Upper lobe of left lung (tissue), 6 donors: ENCODE results near the gene TMEM267. TPM values are rescaled to one million over a fixed set of nuclear protein-coding genes. Genes with fewer than 3 reads are reported as not detected.

ENCODE experiments used
- ATAC-seq, 2 donors: fragments of 200-7000 bp; cut with Tn5 transposase; one replicate each; pipeline ENCODE4 v1.9.1; 2022; ENCODE audit warnings: mild to moderate bottlenecking in 2 of 2, moderate library complexity in 2 of 2; ENCODE audit not compliant: low FRiP score in 2 of 2
- DNase-seq, 2 donors: peaks; one replicate each; pipeline ENCODE4 v3.0.0-alpha.2; 2019 to 2020
- H3K27ac ChIP-seq, 4 donors: fragments of 200-600 bp; sonication (generic); one replicate each; pipeline ENCODE4 v1.5.1; 2016 to 2019
- H3K27me3 ChIP-seq, 4 donors: fragments of 200-600 bp; sonication (generic); one replicate each; pipeline ENCODE4 v1.5.1; 2017 to 2019
- H3K36me3 ChIP-seq, 4 donors: fragments of 200-600 bp; sonication (generic); one replicate each; pipeline ENCODE4 v1.5.1; 2016 to 2019
- H3K4me1 ChIP-seq, 4 donors: fragments of 200-600 bp; sonication (generic); one replicate each; pipeline ENCODE4 v1.5.1; 2018 to 2019
- H3K4me3 ChIP-seq, 4 donors: fragments of 200-600 bp; sonication (generic); one replicate each; pipeline ENCODE4 v1.5.1; 2017 to 2019; ENCODE audit warnings: mild to moderate bottlenecking in 2 of 4, moderate library complexity in 1 of 4
- H3K9me3 ChIP-seq, 4 donors: fragments of 200-600 bp; sonication (generic); one replicate each; pipeline ENCODE4 v1.5.1; 2018 to 2019
- CTCF ChIP-seq, 6 experiments: fragments of 450-650 bp in 4 of 6; fragments of 200-600 bp in 2 of 6; sonication (generic) in 2 of 6; IDR thresholded peaks; one replicate each; pipeline ENCODE4 v1.5.1; 2016 to 2019; ENCODE audit warnings: antibody characterized with exemption in 6 of 6
- EP300 ChIP-seq, 4 donors: sonication (generic); formaldehyde crosslinking; IDR thresholded peaks; one replicate each; pipeline ENCODE4 v1.5.1; 2017; ENCODE audit warnings: antibody characterized with exemption in 4 of 4, control low read depth in 2 of 4
- POLR2A ChIP-seq, 4 donors: fragments of 450-650 bp; IDR thresholded peaks; one replicate each; pipeline ENCODE4 v1.5.1; 2016 to 2017; ENCODE audit warnings: antibody characterized with exemption in 4 of 4, mild to moderate bottlenecking in 2 of 4
- POLR2AphosphoS5 ChIP-seq, 2 donors: sonication (generic); formaldehyde crosslinking; IDR thresholded peaks; one replicate each; pipeline ENCODE4 v1.5.1; 2017; ENCODE audit warnings: antibody characterized with exemption in 2 of 2
- WGBS, 2 donors: methylation state at CpG; one replicate each; pipeline ENCODE4 v1.1.5; 2017 to 2018; 5-methylcytosine and 5-hydroxymethylcytosine counted together
- total RNA-seq, 6 donors: library from RNA; depleted of rRNA in 4 of 6; stranded (reverse); fragments of >200 nt in 4 of 6; gene quantifications; one replicate each; pipeline versions ENCODE4 v1.1.0 to v1.2.1, GENCODE V29; 2016 to 2021
- donor health status: DM: no; HTN: no; CAD: no; lungs with moderate emphysema.
- donor health status: DM: no; HTN: yes; CAD: no; lungs with severe emphysema.

The TMEM267 gene
- total RNA-seq, 6 donors from 2014 or later: 3.6 to 27.2 (median 12.3) TPM

DNA sequence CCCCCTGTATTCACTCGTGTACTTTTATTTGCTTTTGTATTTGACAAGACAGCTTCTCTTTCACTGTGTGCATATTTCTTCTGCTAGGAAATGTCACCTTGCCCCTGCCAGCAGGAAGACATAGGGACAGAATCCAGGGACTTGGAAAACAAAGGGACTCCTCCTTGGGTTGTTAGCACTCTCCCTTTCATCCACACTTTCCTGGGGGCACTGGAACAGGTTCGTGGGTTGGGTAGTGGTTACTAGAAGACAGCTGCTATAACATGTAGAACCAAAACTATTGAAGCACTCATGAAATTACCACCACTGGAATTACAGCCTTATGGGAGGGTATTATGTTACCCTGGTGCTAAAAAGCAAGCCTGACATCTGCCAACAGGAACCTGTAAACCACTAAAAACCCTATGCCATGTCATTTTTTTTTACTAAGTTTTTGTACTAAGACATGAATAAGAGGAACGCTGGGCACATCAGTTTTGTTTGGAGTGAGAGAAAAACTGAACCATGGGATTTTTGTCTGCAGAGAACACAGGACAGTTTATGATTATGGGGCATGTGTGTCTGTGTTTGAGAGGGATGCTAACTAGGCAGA is 66.8 kb downstream of the TMEM267 start:
- TF ChIP-seq EP300 (IDR thresholded peaks at IDR 0.05) (no peak), POLR2A (IDR thresholded peaks at IDR 0.05) (no peak), CTCF (IDR thresholded peaks at IDR 0.05) (no peak), POLR2AphosphoS5 (IDR thresholded peaks at IDR 0.05) (no peak)
- no peaks in the 10 kb centered on the region for H3K9me3 ChIP-seq
- peaks cover 0 to 8% (median 3%) of the 10 kb centered on the region in 4 donors for H3K4me1 ChIP-seq
- 54 to 65% methylated on average over 3 of the region's 3 CpGs for whole genome bisulfite sequencing, 2 donors
- H3K4me3 ChIP-seq: no peak overlapping the region
- DNase-seq (no peak), ATAC-seq (no peak)
- H3K27ac ChIP-seq: no peak overlapping the region
- no peaks in the 10 kb centered on the region for H3K36me3 ChIP-seq
- no peaks in the 10 kb centered on the region for H3K27me3 ChIP-seq

DNA sequence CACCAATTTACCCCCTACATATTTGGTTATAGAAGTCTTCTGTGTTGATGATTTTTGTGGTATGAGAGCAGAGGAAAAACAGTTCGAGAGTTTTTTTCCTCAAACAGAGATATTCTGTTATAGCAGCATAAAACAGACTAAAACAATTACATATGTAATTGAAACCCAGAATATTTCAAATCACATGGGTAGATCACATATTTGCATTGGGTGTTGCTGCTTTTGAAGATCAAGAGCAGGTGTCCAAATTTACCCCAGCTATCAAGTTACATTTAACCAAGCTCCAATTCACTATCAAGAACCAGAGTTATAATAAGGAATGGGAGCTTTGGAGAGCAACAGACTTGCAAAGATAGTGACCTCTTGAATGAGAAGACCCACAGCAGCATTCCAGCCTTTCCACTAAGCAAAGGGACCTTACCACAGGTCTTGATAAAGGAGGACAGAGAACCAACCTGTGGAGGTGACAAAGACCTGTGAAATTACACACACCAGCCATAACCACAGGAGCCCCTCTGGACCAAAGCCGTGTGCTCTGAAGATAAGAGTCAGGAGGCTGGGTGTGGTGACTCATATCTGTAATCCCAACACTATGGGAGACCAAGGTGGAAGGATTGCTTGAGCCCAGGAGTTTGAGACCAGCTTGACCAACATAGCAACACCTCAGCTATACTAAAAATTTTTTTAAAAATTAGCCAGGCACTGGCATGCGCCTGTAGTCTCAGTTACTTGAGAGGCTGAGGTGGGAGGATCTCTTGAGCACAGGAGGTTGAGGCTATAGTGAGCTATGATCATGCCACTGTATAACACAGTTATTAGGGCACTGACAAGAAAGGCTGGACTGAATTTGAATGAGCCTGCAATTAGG is 67.5 kb downstream of the TMEM267 start:
- H3K9me3 ChIP-seq: no peaks in the 10 kb centered on the region
- H3K36me3 ChIP-seq: no peaks in the 10 kb centered on the region
- DNase-seq (no peak), ATAC-seq (no peak)
- TF ChIP-seq CTCF (IDR thresholded peaks at IDR 0.05) (no peak), POLR2AphosphoS5 (IDR thresholded peaks at IDR 0.05) (no peak), EP300 (IDR thresholded peaks at IDR 0.05) (no peak), POLR2A (IDR thresholded peaks at IDR 0.05) (no peak)
- no peak overlapping the region for H3K27ac ChIP-seq
- peaks cover 0 to 3% (median 0%) of the 10 kb centered on the region in 4 donors for H3K4me1 ChIP-seq
- 68 to 73% methylated on average over 3 of the region's 3 CpGs for WGBS, 2 donors
- H3K27me3 ChIP-seq: no peaks in the 10 kb centered on the region
- H3K4me3 ChIP-seq: no peak overlapping the region

- no peaks in the 10 kb centered on the region for H3K27me3 ChIP-seq
- H3K4me1 ChIP-seq: peaks cover 0 to 14% (median 0%) of the 10 kb centered on the region in 4 donors
- H3K9me3 ChIP-seq: no peaks in the 10 kb centered on the region
- H3K4me3 ChIP-seq: no peak overlapping the region
- WGBS, 2 donors: 92 to 95% methylated on average over 2 of the region's 2 CpGs
- no peaks in the 10 kb centered on the region for H3K36me3 ChIP-seq
- TF ChIP-seq EP300 (IDR thresholded peaks at IDR 0.05): no peak
- no peak for TF ChIP-seq POLR2A (IDR thresholded peaks at IDR 0.05)
- no peak for TF ChIP-seq POLR2AphosphoS5 (IDR thresholded peaks at IDR 0.05)
- no peak for TF ChIP-seq CTCF (IDR thresholded peaks at IDR 0.05)
- DNase-seq (no peak), ATAC-seq (no peak)
- H3K27ac ChIP-seq: no peak overlapping the region
Measured at GRCh38 chr5:43413966-43414365, 69.7 kb downstream of the TMEM267 start.

DNA sequence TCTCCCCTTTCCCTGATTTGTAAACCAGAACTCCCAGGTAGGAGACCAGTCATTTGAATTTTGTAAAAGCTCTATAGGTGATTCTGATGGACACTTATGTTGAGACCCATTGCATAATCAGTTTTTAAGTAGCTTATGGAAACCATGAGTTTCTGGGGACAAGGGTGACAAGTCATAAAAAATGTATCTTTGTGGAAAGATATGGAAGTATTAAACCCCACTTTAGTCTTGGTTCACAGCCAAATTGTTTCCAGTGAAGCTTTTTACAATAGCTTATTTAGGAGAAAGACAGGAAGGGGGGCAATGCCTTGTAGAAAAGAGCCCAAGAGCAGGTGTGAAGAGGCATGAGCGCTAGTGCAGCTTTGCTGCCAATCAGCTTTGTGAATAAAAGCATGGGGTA is 71.0 kb downstream of the TMEM267 start:
- Histone ChIP-seq H3K27ac (no peak overlapping the region), H3K4me1 (peaks cover 0 to 14% (median 0%) of the 10 kb centered on the region in 4 donors), H3K27me3 (no peaks in the 10 kb centered on the region), H3K36me3 (no peaks in the 10 kb centered on the region), H3K9me3 (no peaks in the 10 kb centered on the region), H3K4me3 (no peak overlapping the region)
- TF ChIP-seq POLR2AphosphoS5 (IDR thresholded peaks at IDR 0.05) (no peak), POLR2A (IDR thresholded peaks at IDR 0.05) (no peak), EP300 (IDR thresholded peaks at IDR 0.05) (no peak), CTCF (IDR thresholded peaks at IDR 0.05) (no peak)
- 94 to 100% methylated on average over 1 of the region's 1 CpG for WGBS, 2 donors
- DNase-seq (no peak), ATAC-seq (no peak)
